Measurements from ENCODE around the gene GOLGA8O.
"Not testable (repeated sequence)": the region's sequence is repeated elsewhere in the genome, so short reads cannot be mapped to it uniquely, and the experiment has no call there.

- not testable (repeated sequence) for TF ChIP-seq EP300, CTCF, POLR2A, POLR2AphosphoS5 (IDR thresholded peaks at IDR 0.05)
Observed at GRCh38 chr15:32486474-32486873, 31.0 kb upstream of the GOLGA8O start.
